ENCODE data around the gene IRF6. TPM values are rescaled to one million over a fixed set of nuclear protein-coding genes. Genes with fewer than 3 reads are reported as not detected.

The IRF6 gene
- total and polyA plus RNA-seq, 2 of the 8 experiments (the other 6 are each of a cell fraction or from before 2014, with no cell fraction given): 9.6 to 13.4 TPM

GRCh38 chr1:209758400-209758799 is 47.5 kb downstream of the IRF6 start:
- Histone ChIP-seq H3K4me1 (replicated peaks in 1 of 4; ENCODE audit: control insufficient read depth in 3 of 4, insufficient read depth in 4 of 4, low read length in 3 of 4) (no peaks in the 10 kb centered on the region; a peak in 1 of 7 replicates), H4K8ac (ENCODE audit: extremely low read depth, insufficient read depth, low read length) (peak overlapping the region; percentile 58; the same call in 1 of the 2 replicates), H3K4ac (replicated peaks; ENCODE audit: insufficient read length, low read depth, low read length) (no peak overlapping the region), H3K4me2 (ENCODE audit: insufficient read depth in 1 of 2, low read depth in 2 of 2, low read length in 2 of 2) (no peak overlapping the region), H2BK20ac (ENCODE audit: low read length) (no peak overlapping the region), H3K23ac (ENCODE audit: insufficient read length) (no peak overlapping the region), H2BK5ac (ENCODE audit: low read depth, low read length) (no peak overlapping the region), H2BK12ac (ENCODE audit: low read depth, low read length) (no peak overlapping the region), H3K79me1 (ENCODE audit: low read depth, low read length) (no peaks in the 10 kb centered on the region), H3K36me3 (ENCODE audit: control insufficient read depth in 2 of 4, insufficient read depth in 4 of 4, low read length in 3 of 4) (no peaks in the 10 kb centered on the region), H3K14ac (ENCODE audit: insufficient read length) (no peak overlapping the region), H2AK5ac (ENCODE audit: low read depth, low read length) (no peak overlapping the region), H3K56ac (replicated peaks; ENCODE audit: insufficient read length, low read depth, low read length) (no peak overlapping the region), H3K27me3 (replicated peaks in 1 of 4; ENCODE audit: control insufficient read depth in 3 of 4, extremely low read depth in 1 of 4, insufficient read depth in 3 of 4, low read length in 3 of 4) (peaks cover 0 to 3% (median 0%) of the 10 kb centered on the region in 4 experiments; a peak in 1 of 7 replicates), H3K4me3 (ENCODE audit: extremely low read depth in 1 of 4, insufficient read depth in 2 of 4, low read depth in 3 of 4, low read length in 4 of 4) (no peak overlapping the region), H3K23me2 (ENCODE audit: low read depth, low read length) (no peaks in the 10 kb centered on the region), H4K20me1 (replicated peaks in 1 of 2; ENCODE audit: control insufficient read depth in 1 of 2, insufficient read depth in 2 of 2, low read length in 2 of 2) (no peaks in the 10 kb centered on the region), H3K79me2 (ENCODE audit: control insufficient read depth in 1 of 2, insufficient read depth in 2 of 2, low read length in 2 of 2) (no peaks in the 10 kb centered on the region), H3K9ac (replicated peaks in 1 of 4; ENCODE audit: extremely low read depth in 1 of 4, low read depth in 3 of 4, low read length in 3 of 4) (no peak overlapping the region), H3K27ac (ENCODE audit: low read depth, low read length) (no peak overlapping the region), H4K91ac (replicated peaks; ENCODE audit: insufficient read length, low read length) (no peak overlapping the region), H2AFZ (ENCODE audit: low read length) (no peak overlapping the region), H3K18ac (ENCODE audit: extremely low read depth, low read length) (no peak overlapping the region), H2BK15ac (ENCODE audit: low read length) (no peak overlapping the region), H2BK120ac (replicated peaks; ENCODE audit: low read depth, low read length) (no peak overlapping the region), H3K9me3 (ENCODE audit: insufficient read depth in 2 of 2, low read depth in 1 of 2, low read length in 1 of 2) (no peaks in the 10 kb centered on the region), H4K5ac (ENCODE audit: insufficient read length, low read depth, low read length) (no peak overlapping the region)
- FAIRE-seq (no peak), DNase-seq (ENCODE audit: low read depth in 1 of 2, low spot score in 2 of 2) (no peak)
- 83% methylated on average over 3 of the region's 3 CpGs; no CpG with 5 or more reads in 1 of the 2 experiments for WGBS, 2 experiments (ENCODE audit: extremely low coverage in 1 of 2, insufficient coverage in 1 of 2, insufficient read length in 1 of 2, insufficient replicate concordance in 2 of 2, low coverage in 1 of 2, low lambda C conversion rate in 2 of 2, missing lambda C conversion rate in 1 of 2)
- TF ChIP-seq CBX5 (IDR thresholded peaks at IDR 0.05; ENCODE audit: low read depth, low read length) (no peak), CBX8 (IDR thresholded peaks at IDR 0.05; ENCODE audit: borderline replicate concordance, low read depth, low read length) (no peak), SP2 (IDR thresholded peaks at IDR 0.05; ENCODE audit: low read length) (no peak), SP1 (IDR thresholded peaks at IDR 0.05; ENCODE audit: low read depth, low read length) (no peak), SRF (IDR thresholded peaks at IDR 0.05; ENCODE audit: low read depth, low read length) (no peak), ASH2L (IDR thresholded peaks at IDR 0.05; ENCODE audit: low read length) (no peak), HDAC6 (IDR thresholded peaks at IDR 0.05; ENCODE audit: low read depth, low read length) (no peak)
- ChIA-PET POLR2A (ENCODE audit: partially characterized antibody) (no interaction called here), CTCF (ENCODE audit: partially characterized antibody) (interaction anchor here (0.8 to 4.4 kb wide), 5 partner anchors 8 to 69 kb away, joined by 3 to 22 read pairs (median 3); partner anchors contain the start of gene UTP25)

Measured in H1 (cell line).